Spleen (tissue), 13 donors: ENCODE data around the gene PRSS8. TPM values are rescaled to one million over a fixed set of nuclear protein-coding genes. Genes with fewer than 3 reads are reported as not detected.

ENCODE experiments used
- DNase-seq: peaks from one replicate; pipeline ENCODE4 v3.0.0-alpha.2; 2020
- H3K27ac ChIP-seq, 8 donors: fragments of 200-600 bp; sonication (generic) in 7 of 8; 1 replicate in 4 of 8; 2 replicates in 4 of 8; pipeline versions ENCODE4 v1.5.0 to v1.8.0; 2016 to 2021; ENCODE audit warnings: inconsistent platforms in 4 of 8, mild to moderate bottlenecking in 4 of 8, moderate library complexity in 1 of 8
- H3K27me3 ChIP-seq, 7 donors: fragments of 200-600 bp; sonication (generic) in 6 of 7; replicated peaks in 1 of 7; 1 replicate in 4 of 7; 2 replicates in 3 of 7; pipeline versions ENCODE4 v1.5.0 to v1.8.0; 2016 to 2021; ENCODE audit warnings: inconsistent platforms in 3 of 7, mild to moderate bottlenecking in 1 of 7
- H3K36me3 ChIP-seq, 6 donors: fragments of 200-600 bp; sonication (generic) in 5 of 6; 1 replicate in 4 of 6; 2 replicates in 2 of 6; pipeline versions ENCODE4 v1.5.0 to v1.8.0; 2016 to 2021; ENCODE audit warnings: inconsistent platforms in 2 of 6
- H3K4me1 ChIP-seq, 6 donors: fragments of 200-600 bp; sonication (generic) in 5 of 6; 1 replicate in 3 of 6; 2 replicates in 3 of 6; pipeline versions ENCODE4 v1.5.0 to v1.8.0; 2016 to 2021; ENCODE audit warnings: inconsistent platforms in 3 of 6
- H3K4me3 ChIP-seq, 8 donors: fragments of 200-600 bp; sonication (generic) in 7 of 8; 1 replicate in 4 of 8; 2 replicates in 4 of 8; pipeline versions ENCODE4 v1.5.0 to v1.8.0; 2016 to 2021; ENCODE audit warnings: inconsistent platforms in 4 of 8, mild to moderate bottlenecking in 4 of 8, moderate library complexity in 2 of 8
- H3K9me3 ChIP-seq, 8 donors: fragments of 200-600 bp; sonication (generic) in 7 of 8; 1 replicate in 4 of 8; 2 replicates in 4 of 8; pipeline versions ENCODE4 v1.5.0 to v1.8.0; 2016 to 2021; ENCODE audit warnings: inconsistent platforms in 4 of 8
- CTCF ChIP-seq, 11 experiments: fragments of 200-600 bp in 7 of 11; fragments of 450-650 bp in 4 of 11; sonication (generic) in 4 of 11; IDR thresholded peaks in 8 of 11; conservative IDR thresholded peaks in 3 of 11; 1 replicate in 7 of 11; 2 replicates in 4 of 11; pipeline versions ENCODE4 v1.4.0 to v1.8.0; 2016 to 2021; ENCODE audit warnings: antibody characterized with exemption in 11 of 11, inconsistent platforms in 4 of 11, mild to moderate bottlenecking in 1 of 11
- POLR2A ChIP-seq, 3 donors: fragments of 450-650 bp; IDR thresholded peaks; one replicate each; pipeline ENCODE4 v1.5.1; 2017; ENCODE audit warnings: antibody characterized with exemption in 3 of 3, mild to moderate bottlenecking in 1 of 3
- POLR2AphosphoS5 ChIP-seq, 3 donors: sonication (generic); formaldehyde crosslinking; IDR thresholded peaks; one replicate each; pipeline ENCODE4 v1.5.1; 2017; ENCODE audit warnings: antibody characterized with exemption in 3 of 3
- WGBS, 5 donors: extraction: QIAGEN DNeasy Blood & Tissue Kit in 3 of 5; methylation state at CpG; one replicate each; pipeline versions ENCODE4 v1.1.5 to v1.1.7; 2013 to 2018; 5-methylcytosine and 5-hydroxymethylcytosine counted together
- intact Hi-C: fragments of 100-400 bp; cut with DNase I; formaldehyde crosslinking; loops from one replicate; pipeline ENCODE4 v1.15.0; 2023; ENCODE audit warnings: low total_unique reads
- long read RNA-seq, 2 donors: transcript quantifications; one replicate each; lab custom pipeline, GENCODE V29; 2026
- polyA plus RNA-seq, 3 donors: library from polyadenylated mRNA; stranded (reverse); fragments of 200-250 nt; gene quantifications; one replicate each; pipeline ENCODE4 v1.2.1, GENCODE V29; 2013
- total RNA-seq, 7 donors: library from RNA; depleted of rRNA in 3 of 7; stranded (reverse); fragments of >200 nt in 3 of 7; fragmentation: NEBNext Ultra II Directional in 4 of 7; extraction: Animal tissue kit (Norgen Biotek cat#: 25700) in 4 of 7; gene quantifications; one replicate each; pipeline versions ENCODE4 v1.1.0 to v1.2.1, GENCODE V29; 2016 to 2021
- donor health status: healthy with polysubstance abuse.
- donor health status: DM: no; HTN: no; CAD: no; lungs with moderate emphysema.
- donor health status: DM: no; HTN: no; CAD: no.
- donor health status: Bipolar disorder and iron deficiency.
- donor health status: healthy.
- donor health status: DM: no; HTN: no; CAD: no.
- donor health status: DM: yes; HTN: yes; CAD: no.

PRSS8 gene
- total RNA-seq (not detected), polyA plus RNA-seq (under 1 TPM; 0.07 to 0.19 (median 0.15) TPM)
- long read RNA-seq, donor 1: 0 reads
- long read RNA-seq, donor 2, partial matches to known transcripts: 0 of 5 reads
- long read RNA-seq, donor 2, other reads (novel, unspliced or antisense): 5 of 5 reads

- H3K9me3 ChIP-seq: no peaks in the 10 kb centered on the region
- H3K36me3 ChIP-seq: peaks cover 0 to 28% (median 20%) of the 10 kb centered on the region in 6 donors
- no peak within 1 kb of the TSS for H3K4me3 ChIP-seq
- intact Hi-C loops: no loop called here
- no peak for DNase-seq
- peaks cover 0 to 48% (median 13%) of the 10 kb centered on the region in 6 donors for H3K4me1 ChIP-seq
- H3K27me3 ChIP-seq: no peaks in the 10 kb centered on the region
- WGBS, 5 donors: 75 to 89% (median 78%) methylated on average over 11 to 22 of the region's 22 CpGs
- TF ChIP-seq CTCF (IDR thresholded peaks at IDR 0.05 in 8 of 11, conservative IDR thresholded peaks at IDR 0.05 in 3 of 11) (no peak), POLR2A (IDR thresholded peaks at IDR 0.05) (no peak), POLR2AphosphoS5 (IDR thresholded peaks at IDR 0.05) (no peak)
- peak within 1 kb of the TSS in 2 of 8 donors; percentile 21 to 36 for H3K27ac ChIP-seq
Measured at GRCh38 chr16:31135535-31136286, at the start of gene PRSS8. Gene PRSS8 (minus strand): TSS chr16:31135727. CDS start chr16:31135498, 229 bp downstream.

GRCh38 chr16:31184888-31185287, 49.4 kb upstream of the PRSS8 start:
- H3K27me3 ChIP-seq: no peaks in the 10 kb centered on the region
- intact Hi-C loops: no loop called here
- H3K27ac ChIP-seq: no peak overlapping the region
- H3K9me3 ChIP-seq: no peaks in the 10 kb centered on the region
- DNase-seq: peak; percentile 63
- 89 to 96% (median 95%) methylated on average over 14 of the region's 14 CpGs for WGBS, 5 donors
- peaks cover 3 to 81% (median 76%) of the 10 kb centered on the region in 6 donors for H3K36me3 ChIP-seq
- peaks cover 36 to 91% (median 65%) of the 10 kb centered on the region in 6 donors for H3K4me1 ChIP-seq
- H3K4me3 ChIP-seq: no peak overlapping the region
- peak in 1 of 3 donors; percentile 51 for TF ChIP-seq POLR2AphosphoS5 (IDR thresholded peaks at IDR 0.05)
- no peak for TF ChIP-seq CTCF (IDR thresholded peaks at IDR 0.05 in 8 of 11, conservative IDR thresholded peaks at IDR 0.05 in 3 of 11)
- TF ChIP-seq POLR2A (IDR thresholded peaks at IDR 0.05): no peak

GRCh38 chr16:31183432-31184428, 48.2 kb upstream of the PRSS8 start:
- no peaks in the 10 kb centered on the region for H3K27me3 ChIP-seq
- peaks cover 42 to 88% (median 66%) of the 10 kb centered on the region in 6 donors for H3K4me1 ChIP-seq
- 82 to 85% (median 83%) methylated on average over 10 of the region's 10 CpGs for WGBS, 5 donors
- peak in 1 of 3 donors; percentile 6 for TF ChIP-seq POLR2AphosphoS5 (IDR thresholded peaks at IDR 0.05)
- TF ChIP-seq POLR2A (IDR thresholded peaks at IDR 0.05): no peak
- DNase-seq: no peak
- peak overlapping the region in 1 of 8 donors; percentile 22 for H3K27ac ChIP-seq
- H3K36me3 ChIP-seq: peaks cover 0 to 69% (median 64%) of the 10 kb centered on the region in 6 donors
- no peaks in the 10 kb centered on the region for H3K9me3 ChIP-seq
- peak overlapping the region in 1 of 8 donors; percentile 3 for H3K4me3 ChIP-seq
- intact Hi-C loops: no loop called here

GRCh38 chr16:31182391-31182790, 46.9 kb upstream of the PRSS8 start:
- Histone ChIP-seq H3K27ac (peak overlapping the region in 5 of 8 donors; percentile 34 to 98 (median 95)), H3K4me3 (peak overlapping the region; percentile 73 to 98 (median 93)), H3K9me3 (no peaks in the 10 kb centered on the region), H3K36me3 (peaks cover 0 to 56% (median 51%) of the 10 kb centered on the region in 6 donors), H3K27me3 (no peaks in the 10 kb centered on the region), H3K4me1 (peaks cover 51 to 88% (median 76%) of the 10 kb centered on the region in 6 donors)
- intact Hi-C loops: no loop called here
- no peak for TF ChIP-seq POLR2AphosphoS5 (IDR thresholded peaks at IDR 0.05)
- WGBS, 5 donors: 23 to 40% (median 35%) methylated on average over 7 of the region's 7 CpGs
- DNase-seq: no peak
